Smooth muscle cell (in vitro differentiated cells): ENCODE results near the gene FHIT. TPM values are rescaled to one million over a fixed set of nuclear protein-coding genes. Genes with fewer than 3 reads are reported as not detected.
A peak's percentile ranks its signal among the peaks of the same experiment; 100 is the strongest.
"Not testable (repeated sequence)": the region's sequence is repeated elsewhere in the genome, so short reads cannot be mapped to it uniquely, and the experiment has no call there.

Source experiments
- DNase-seq: peaks from one replicate; lab custom pipeline; 2025; ENCODE audit not compliant: unreplicated experiment; lab: John Stamatoyannopoulos, UW
- H2AFZ ChIP-seq: fragments of 200-600 bp; sonication (generic); 2 replicates; pipeline ENCODE4 v1.6.0; 2016; ENCODE audit warnings: antibody characterized with exemption, low read depth, mild to moderate bottlenecking
- H3F3A ChIP-seq: fragments of 200-600 bp; sonication (generic); 2 replicates; pipeline ENCODE4 v1.6.0; 2017; ENCODE audit warnings: antibody characterized with exemption, low read depth
- H3K27ac ChIP-seq: fragments of 200-600 bp; sonication (generic); 2 replicates; pipeline ENCODE4 v1.5.1; 2016; ENCODE audit warnings: low read depth, mild to moderate bottlenecking
- H3K27me3 ChIP-seq: fragments of 200-600 bp; sonication (generic); 2 replicates; pipeline ENCODE4 v1.6.1; 2016; ENCODE audit warnings: low read depth, mild to moderate bottlenecking
- H3K36me3 ChIP-seq: fragments of 200-600 bp; sonication (generic); 2 replicates; pipeline ENCODE4 v1.5.1; 2016; ENCODE audit warnings: low read depth
- H3K4me1 ChIP-seq: fragments of 200-600 bp; sonication (generic); 2 replicates; pipeline ENCODE4 v1.5.1; 2016; ENCODE audit warnings: low read depth
- H3K4me2 ChIP-seq: fragments of 200-600 bp; sonication (generic); 2 replicates; pipeline ENCODE4 v1.6.0; 2016; ENCODE audit warnings: mild to moderate bottlenecking
- H3K4me3 ChIP-seq: fragments of 200-600 bp; sonication (generic); 2 replicates; pipeline ENCODE4 v1.5.1; 2016; ENCODE audit warnings: mild to moderate bottlenecking
- H3K79me2 ChIP-seq: fragments of 200-600 bp; sonication (generic); 2 replicates; pipeline ENCODE4 v1.6.0; 2016; ENCODE audit warnings: low read depth, mild to moderate bottlenecking
- H3K9ac ChIP-seq: fragments of 200-600 bp; sonication (generic); 2 replicates; pipeline ENCODE4 v1.6.0; 2016; ENCODE audit warnings: low read depth
- H3K9me3 ChIP-seq: fragments of 200-600 bp; sonication (generic); replicated peaks from 2 replicates; pipeline ENCODE4 v1.5.1; 2016; ENCODE audit warnings: low read depth
- H4K20me1 ChIP-seq: fragments of 200-600 bp; sonication (generic); 2 replicates; pipeline ENCODE4 v1.6.0; 2016; ENCODE audit warnings: low read depth
- WGBS: methylation state at CpG from one replicate; pipeline ENCODE4 v1.1.7; 2016; ENCODE audit warnings: low lambda C conversion rate; 5-methylcytosine and 5-hydroxymethylcytosine counted together
- polyA plus RNA-seq: library from polyadenylated mRNA; unstranded; fragments of >200 nt; fragmentation: Nextera tagmentation; extraction: Ambion mirVana; gene quantifications from 2 replicates; pipeline ENCODE4 v1.2.1, GENCODE V29; 2016
- total RNA-seq: library from RNA; depleted of rRNA; stranded (reverse); fragments of >200 nt; gene quantifications from 2 replicates; pipeline ENCODE4 v1.2.3, GENCODE V29; 2014
- TF ChIP-seq, protein P1 (sequence below): fragments of 200-600 bp; sonication (generic); IDR thresholded peaks from 2 replicates; pipeline ENCODE4 v1.5.1; 2017; ENCODE audit warnings: borderline replicate concordance, mild to moderate bottlenecking, antibody characterized with exemption; ENCODE audit not compliant: insufficient read depth, poor library complexity, severe bottlenecking

FHIT gene
- total and polyA plus RNA-seq, 2 experiments from 2014 or later, result 5.9 to 6.7 TPM

GRCh38 chr3:60674870-60675269, 576.4 kb downstream of the FHIT start:
- H3K4me1 ChIP-seq, result peaks cover 10% of the 10 kb centered on the region
- no peak overlapping the region for H2AFZ ChIP-seq
- no peaks in the 10 kb centered on the region for H3F3A ChIP-seq
- H3K27ac ChIP-seq, result no peak overlapping the region
- no peak overlapping the region for H3K9ac ChIP-seq
- WGBS, result 100% methylated on average over 1 of the region's 1 CpG
- TF ChIP-seq, protein P1, sequence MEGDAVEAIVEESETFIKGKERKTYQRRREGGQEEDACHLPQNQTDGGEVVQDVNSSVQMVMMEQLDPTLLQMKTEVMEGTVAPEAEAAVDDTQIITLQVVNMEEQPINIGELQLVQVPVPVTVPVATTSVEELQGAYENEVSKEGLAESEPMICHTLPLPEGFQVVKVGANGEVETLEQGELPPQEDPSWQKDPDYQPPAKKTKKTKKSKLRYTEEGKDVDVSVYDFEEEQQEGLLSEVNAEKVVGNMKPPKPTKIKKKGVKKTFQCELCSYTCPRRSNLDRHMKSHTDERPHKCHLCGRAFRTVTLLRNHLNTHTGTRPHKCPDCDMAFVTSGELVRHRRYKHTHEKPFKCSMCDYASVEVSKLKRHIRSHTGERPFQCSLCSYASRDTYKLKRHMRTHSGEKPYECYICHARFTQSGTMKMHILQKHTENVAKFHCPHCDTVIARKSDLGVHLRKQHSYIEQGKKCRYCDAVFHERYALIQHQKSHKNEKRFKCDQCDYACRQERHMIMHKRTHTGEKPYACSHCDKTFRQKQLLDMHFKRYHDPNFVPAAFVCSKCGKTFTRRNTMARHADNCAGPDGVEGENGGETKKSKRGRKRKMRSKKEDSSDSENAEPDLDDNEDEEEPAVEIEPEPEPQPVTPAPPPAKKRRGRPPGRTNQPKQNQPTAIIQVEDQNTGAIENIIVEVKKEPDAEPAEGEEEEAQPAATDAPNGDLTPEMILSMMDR, result no peak
- H3K79me2 ChIP-seq, result no peaks in the 10 kb centered on the region
- H4K20me1 ChIP-seq, result no peaks in the 10 kb centered on the region
- no peaks in the 10 kb centered on the region for H3K36me3 ChIP-seq
- H3K4me2 ChIP-seq, result no peak overlapping the region
- no peaks in the 10 kb centered on the region for H3K27me3 ChIP-seq
- no peak for DNase-seq
- H3K4me3 ChIP-seq, result no peak overlapping the region
- H3K9me3 ChIP-seq, result no peaks in the 10 kb centered on the region

DNA sequence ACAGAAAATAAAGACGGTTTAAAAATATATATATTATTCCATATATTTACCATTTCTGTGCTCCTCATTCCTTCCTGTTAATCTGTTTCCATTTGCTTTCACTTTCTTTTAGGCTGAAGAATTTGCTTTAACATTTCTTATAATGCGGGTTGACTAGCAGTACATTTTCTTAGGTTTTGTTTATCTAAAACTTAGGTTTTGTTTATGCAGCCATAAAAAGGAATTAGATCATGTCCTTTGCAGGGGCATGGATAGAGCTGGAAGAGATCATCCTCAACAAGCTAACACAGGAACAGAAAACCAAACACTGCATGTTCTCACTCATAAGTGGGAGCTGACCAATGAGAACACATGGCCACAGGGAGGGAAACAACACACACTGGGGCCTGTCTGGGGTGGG, 578.1 kb downstream of the FHIT start:
- Histone ChIP-seq H3F3A (no peaks in the 10 kb centered on the region), H3K27me3 (no peaks in the 10 kb centered on the region), H3K36me3 (no peaks in the 10 kb centered on the region), H3K9me3 (no peaks in the 10 kb centered on the region), H3K27ac (no peak overlapping the region), H3K4me1 (peaks cover 19% of the 10 kb centered on the region), H3K79me2 (no peaks in the 10 kb centered on the region), H3K4me2 (peak overlapping the region; percentile 46), H3K9ac (no peak overlapping the region), H2AFZ (no peak overlapping the region), H3K4me3 (peak overlapping the region; percentile 20), H4K20me1 (no peaks in the 10 kb centered on the region)
- TF ChIP-seq, protein P1, result no peak
- no peak for DNase-seq
- 11% methylated on average over 2 of the region's 2 CpGs for WGBS

DNA sequence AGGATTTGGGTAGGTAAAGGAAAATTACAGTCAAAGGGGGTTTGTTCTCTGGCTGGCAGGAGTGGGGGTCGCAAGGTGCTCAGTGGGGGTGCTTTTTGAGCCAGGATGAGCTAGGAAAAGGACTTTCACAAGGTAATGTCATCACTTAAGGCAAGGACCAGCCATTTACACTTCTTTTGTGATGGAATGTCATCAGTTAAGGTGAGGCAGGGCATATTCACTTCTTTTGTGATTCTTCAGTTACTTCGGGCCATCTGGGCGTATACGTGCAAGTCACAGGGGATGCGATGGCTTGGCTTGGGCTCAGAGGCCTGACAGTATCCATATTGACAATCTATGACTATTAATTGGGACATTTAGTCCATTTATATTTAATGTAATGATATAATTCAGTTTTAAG, 578.9 kb downstream of the FHIT start:
- H3K9ac ChIP-seq, H3K27me3 ChIP-seq, H4K20me1 ChIP-seq, H3K27ac ChIP-seq, H3F3A ChIP-seq, H3K79me2 ChIP-seq, DNase-seq, H3K4me3 ChIP-seq, H3K9me3 ChIP-seq, H2AFZ ChIP-seq, H3K4me2 ChIP-seq, H3K36me3 ChIP-seq: not testable (repeated sequence)
- H3K4me1 ChIP-seq, result peaks cover 19% of the 10 kb centered on the region
- WGBS, result 73% methylated on average over 5 of the region's 5 CpGs

DNA sequence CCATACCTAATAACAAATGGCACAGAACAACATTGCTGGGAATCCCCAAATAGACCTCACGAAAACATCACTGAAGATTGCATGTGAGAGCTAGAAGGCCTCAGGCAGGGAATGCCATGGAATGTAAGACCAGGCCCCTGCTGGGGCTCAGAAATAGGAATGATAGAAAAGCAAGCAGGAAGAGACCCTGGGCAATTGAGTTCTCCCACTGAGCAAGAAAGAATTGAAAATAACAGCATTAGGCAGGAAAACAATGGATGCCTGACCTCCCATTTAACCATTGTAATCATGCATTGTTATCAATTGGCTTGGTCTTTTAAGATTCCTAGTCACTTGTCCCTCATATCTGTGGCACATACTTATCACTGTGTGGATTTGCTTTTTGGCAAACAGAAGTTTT, 581.6 kb downstream of the FHIT start:
- no peak for DNase-seq
- peaks cover 19% of the 10 kb centered on the region for H3K4me1 ChIP-seq
- TF ChIP-seq, protein P1, result no peak
- no peaks in the 10 kb centered on the region for H3K36me3 ChIP-seq
- H4K20me1 ChIP-seq, result no peaks in the 10 kb centered on the region
- H3K9ac ChIP-seq, result no peak overlapping the region
- no peaks in the 10 kb centered on the region for H3K27me3 ChIP-seq
- H3K9me3 ChIP-seq, result no peaks in the 10 kb centered on the region
- H2AFZ ChIP-seq, result no peak overlapping the region
- 83% methylated on average over 1 of the region's 1 CpG for WGBS
- no peak overlapping the region for H3K4me2 ChIP-seq
- no peak overlapping the region for H3K4me3 ChIP-seq
- no peaks in the 10 kb centered on the region for H3F3A ChIP-seq
- no peaks in the 10 kb centered on the region for H3K79me2 ChIP-seq
- no peak overlapping the region for H3K27ac ChIP-seq
